NCI-H446 (cell line): ENCODE results near the gene TMEM242.
A peak's percentile ranks its signal among the peaks of the same experiment; 100 is the strongest.

ENCODE experiments used
- DNase-seq, 2 experiments: peaks; one replicate each; lab custom pipeline; 2025; lab: John Stamatoyannopoulos, UW

TMEM242 gene

DNA sequence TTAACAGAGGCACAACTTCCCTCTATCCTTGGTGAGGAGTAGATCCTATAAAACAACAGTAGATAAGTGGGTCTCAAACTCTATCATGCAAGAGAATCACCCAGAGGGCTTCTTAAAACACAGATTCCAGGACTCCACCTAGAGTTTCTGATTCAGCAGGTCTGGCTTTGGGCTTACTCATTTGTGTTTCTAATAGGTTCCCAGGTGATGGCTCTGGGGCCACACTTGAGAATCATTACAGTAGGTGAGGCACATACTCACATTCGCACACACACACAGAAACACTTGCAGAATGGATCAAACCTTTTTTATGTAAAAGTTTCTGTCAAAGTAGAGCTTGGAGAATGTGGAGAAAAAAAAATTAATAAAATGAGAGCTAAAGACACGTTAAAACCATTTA is 52.4 kb downstream of the TMEM242 start:
- DNase-seq, result no peak

DNA sequence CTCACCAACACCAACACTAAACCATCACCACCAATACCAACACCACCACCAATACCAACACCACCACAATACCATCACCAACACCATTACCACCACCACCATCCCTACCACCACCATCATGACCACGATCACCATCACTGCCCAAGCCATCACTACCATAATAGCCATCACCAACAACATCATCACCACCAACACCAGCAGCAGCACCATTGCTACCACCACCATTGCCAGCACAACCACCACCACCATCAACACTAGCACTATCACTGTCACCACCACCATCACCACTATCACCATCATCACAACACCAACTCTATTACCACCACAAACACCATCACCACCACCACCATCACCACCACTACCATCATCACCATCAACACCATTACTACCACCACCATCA is 53.0 kb downstream of the TMEM242 start:
- DNase-seq, result no peak

DNA sequence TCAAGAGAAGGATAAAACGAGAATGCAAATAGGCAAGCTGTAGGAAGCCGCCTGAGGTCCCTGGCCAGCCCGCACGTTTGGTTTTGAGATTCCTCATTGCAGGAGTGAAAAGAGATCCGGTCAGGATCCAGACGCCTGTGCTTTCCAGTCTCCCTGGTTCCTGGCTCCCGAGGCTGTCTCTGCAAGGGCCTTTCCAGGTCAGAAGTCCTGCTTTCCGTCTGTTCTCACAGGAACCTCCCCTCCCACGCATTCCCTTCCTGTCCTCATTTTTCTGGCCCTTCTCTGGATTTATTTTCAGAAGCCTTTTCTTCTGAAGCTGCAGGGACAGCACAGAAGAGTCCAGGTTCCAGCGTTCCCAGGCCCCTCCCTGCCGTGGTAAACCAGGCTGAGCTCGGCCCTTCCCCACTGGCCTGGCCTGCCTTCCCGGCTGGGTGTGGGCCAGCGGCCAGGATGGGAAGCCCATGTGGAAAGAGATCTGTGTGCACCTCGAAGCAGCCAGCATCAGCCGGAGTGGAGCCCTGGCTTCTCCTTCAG is 54.0 kb downstream of the TMEM242 start:
- DNase-seq, result no peak

DNA sequence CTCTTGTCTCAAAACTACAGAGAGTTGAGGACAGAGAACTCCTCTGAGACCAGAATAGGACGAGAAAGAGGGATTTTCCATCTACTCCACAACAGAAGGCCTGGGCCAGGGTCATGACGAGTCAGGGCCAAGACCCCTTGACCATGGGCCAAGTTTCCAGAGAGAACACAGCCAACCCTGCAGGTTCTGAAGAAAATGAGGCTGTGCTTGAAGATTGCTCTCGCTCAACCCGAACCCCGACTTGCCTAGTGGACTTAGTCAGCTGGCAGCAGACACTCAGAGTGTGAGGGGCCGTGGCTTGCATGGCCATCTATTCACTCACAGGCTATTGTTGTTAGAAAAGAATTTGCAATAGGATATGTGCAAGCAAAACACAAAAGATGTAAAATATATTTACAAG is 54.5 kb downstream of the TMEM242 start:
- no peak for DNase-seq

DNA sequence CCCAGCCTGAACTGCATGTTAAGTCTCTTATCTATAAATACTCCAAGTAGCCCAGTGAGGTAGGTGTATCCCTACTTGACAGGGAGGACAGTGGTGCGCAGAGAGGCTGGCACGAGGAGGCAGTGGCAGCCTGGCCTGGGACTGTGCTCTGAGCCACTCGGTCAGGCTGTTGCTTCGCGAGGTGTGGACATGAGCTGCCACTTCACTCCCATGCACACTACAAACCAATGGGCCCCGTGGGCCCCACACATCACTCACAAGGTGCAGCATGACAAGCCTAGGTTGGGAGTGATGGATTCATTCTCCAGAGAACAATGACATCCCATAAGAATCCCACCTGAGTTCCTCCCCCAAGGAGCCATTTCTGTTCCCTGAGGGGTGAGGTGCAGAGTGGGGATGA is 54.9 kb downstream of the TMEM242 start:
- DNase-seq, result no peak

DNA sequence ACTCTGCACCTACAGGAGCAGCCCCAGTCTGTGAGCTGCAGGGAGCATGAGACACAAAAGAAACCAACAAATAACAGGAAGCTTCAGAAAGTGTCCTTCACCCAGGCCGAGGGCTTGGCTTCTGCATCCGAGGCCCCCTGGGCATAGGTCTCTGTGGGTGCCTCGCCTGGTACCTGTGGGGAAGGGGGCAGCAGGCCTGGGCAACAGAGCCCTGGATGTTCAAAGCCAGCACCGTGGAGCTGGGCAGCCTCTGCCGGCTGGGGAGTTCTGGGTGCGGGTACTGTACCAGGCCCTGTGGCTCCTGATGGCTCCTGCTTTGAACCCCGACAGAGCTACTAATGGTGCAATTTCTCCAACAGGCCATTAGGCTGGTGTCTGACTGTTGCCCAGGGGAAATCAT is 55.7 kb downstream of the TMEM242 start:
- DNase-seq, result no peak

DNA sequence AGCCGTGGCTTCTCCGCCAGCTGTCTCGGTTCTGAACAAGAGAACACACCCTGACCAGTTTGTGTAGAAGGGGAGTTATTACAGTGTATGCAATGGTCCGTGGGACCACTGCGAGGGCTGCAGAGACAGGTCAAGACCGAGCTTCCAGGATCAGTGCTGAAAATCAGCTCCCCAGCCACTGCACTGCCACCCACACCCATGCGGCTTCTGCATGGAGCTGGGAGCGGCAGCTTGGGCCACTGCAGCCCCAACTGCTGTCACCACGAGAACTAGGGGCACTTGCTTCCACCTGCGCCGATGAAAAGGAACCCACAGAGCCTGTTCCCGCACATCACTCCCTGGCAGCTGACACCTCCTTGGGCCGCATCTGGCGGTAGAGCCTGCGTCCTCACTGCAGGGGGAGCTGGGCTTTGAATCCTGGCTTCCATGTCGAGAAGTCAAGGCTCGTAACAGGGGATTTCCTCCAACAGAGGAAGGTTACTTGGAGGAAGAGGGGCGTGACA is 56.2 kb downstream of the TMEM242 start:
- DNase-seq, result no peak

DNA sequence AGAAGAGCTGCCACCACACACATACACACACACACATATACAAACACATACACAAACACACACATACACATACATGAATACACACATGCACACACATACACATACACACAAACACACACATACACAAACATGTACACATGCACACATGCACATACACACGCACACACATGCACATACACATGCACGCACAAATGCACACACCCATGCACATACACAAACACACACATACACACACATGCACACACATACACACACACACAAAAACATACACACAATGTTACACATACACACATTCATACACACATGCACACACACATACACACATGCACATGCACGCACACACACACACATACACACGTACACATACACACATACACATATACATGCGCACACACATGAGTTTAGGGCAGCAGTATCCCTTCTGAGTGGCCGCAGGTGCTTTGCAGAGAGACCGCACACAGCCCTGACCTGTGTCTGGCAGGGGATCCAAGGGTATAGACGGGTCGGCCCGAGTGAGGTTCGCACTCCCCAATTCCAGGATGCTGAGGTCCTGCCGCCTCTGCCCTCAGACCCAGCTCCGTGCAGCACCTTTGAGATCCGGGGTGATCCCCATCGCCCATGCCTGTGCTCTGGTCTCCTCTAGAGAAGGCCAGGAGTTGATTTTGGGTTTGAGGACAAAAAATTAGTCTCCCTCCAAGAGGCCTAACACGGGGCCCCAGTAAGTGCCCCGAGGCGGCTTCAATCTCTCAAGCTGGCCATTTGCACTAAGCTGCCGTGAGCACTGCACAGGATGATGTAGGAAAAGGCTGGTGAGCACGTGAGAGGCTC is 56.8 kb downstream of the TMEM242 start:
- no peak for DNase-seq

DNA sequence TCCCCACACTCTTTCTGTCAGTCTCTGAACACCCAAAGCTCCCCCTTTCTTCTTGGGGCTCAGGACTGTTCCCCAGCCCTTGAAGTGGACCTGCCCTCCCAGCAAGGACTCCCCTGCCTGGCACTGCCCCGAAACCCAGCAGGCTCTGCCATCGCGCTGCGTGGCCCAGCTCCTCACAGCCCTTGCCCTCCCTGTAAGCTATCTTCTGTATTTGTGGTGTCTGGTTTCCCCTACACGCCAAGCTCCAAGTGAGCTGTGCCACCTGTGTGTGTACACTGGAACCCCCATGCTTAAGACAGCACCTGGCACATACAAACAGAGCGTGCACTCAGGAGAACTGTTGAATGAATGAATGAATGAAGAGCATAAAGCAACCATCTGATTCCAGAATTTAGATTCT is 57.7 kb downstream of the TMEM242 start:
- DNase-seq, result no peak

DNA sequence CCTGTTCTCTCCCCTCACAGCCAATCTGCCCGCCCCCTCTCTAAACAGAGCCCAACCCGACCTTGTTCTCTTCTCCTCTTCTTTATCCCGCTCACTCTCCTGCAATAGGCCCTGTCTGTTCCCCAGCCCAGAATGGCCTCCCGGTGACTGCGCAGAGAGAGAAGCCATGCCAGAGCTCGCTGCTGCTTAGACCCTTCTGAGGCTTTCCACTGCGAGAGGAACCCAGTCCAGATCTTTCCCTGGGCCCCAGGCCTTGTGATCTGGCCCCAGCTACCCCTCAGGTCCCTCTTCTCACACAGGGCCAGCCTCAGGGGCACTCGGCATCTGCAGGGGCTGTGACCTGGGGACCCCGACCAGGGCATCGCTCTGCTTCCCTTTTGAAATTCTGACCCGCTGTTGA is 58.1 kb downstream of the TMEM242 start:
- DNase-seq, result no peak

DNA sequence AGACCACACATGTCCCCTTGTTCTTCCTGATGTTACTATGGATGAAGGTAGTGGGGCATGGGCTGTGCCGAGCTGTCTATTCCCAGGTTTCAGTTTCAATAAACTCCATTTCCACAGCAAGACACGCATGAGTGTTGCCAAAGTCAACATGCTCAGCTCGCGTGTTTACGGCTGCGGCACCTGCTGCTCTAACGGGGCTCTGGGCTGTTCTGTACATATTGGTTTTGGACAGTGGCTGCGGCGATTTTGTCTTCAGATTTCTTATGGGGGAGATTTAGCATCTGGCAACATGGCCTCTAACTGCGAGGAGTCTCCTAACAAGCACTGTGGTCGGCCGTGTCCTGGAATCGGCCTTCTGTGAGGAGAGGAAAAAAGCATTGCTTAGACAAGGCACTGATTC is 58.6 kb downstream of the TMEM242 start:
- no peak for DNase-seq

DNA sequence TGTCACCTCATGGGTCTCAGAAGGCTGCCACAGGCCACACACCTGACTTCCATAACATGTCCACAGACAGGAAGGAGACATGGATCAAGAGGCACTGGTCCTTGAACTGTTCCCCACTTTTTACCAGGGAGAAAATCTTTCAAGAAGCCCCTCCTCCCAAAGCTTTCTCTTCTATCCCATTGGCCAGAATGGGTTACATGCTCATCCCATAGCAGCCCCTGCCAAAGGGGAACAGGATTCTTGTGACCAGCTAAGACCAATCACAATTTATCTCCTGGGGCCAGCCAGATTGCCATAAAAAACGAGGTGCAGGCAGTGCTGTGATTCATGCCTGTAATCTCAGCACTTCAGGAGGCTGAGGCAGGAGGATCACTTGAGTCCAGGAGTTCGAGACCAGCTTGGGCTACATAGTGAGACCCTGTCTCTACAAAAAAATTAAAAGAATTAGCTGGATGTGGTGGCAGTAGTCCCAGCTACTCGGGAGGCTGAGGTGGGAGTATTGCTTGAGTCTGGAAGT is 59.4 kb downstream of the TMEM242 start:
- no peak for DNase-seq

DNA sequence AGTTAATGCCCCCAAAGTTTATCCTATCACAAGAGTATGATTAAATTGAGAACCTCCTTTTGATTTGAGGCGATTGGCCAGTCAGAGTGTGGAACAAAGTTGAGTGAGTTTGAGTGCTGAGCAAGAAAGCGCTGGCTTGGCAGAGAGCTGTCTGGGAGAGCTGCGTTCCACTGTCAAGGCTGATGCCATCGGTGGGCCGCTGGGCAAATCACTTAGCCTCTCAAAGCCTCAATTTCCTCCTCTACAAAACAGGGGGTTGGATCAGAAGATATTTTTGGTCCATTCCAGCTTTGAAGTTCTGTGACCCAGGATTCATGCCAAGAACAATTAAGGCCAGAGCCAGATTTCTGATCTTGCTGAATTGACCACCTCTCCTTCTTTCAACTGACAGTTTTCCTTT is 60.2 kb downstream of the TMEM242 start:
- DNase-seq, result no peak

DNA sequence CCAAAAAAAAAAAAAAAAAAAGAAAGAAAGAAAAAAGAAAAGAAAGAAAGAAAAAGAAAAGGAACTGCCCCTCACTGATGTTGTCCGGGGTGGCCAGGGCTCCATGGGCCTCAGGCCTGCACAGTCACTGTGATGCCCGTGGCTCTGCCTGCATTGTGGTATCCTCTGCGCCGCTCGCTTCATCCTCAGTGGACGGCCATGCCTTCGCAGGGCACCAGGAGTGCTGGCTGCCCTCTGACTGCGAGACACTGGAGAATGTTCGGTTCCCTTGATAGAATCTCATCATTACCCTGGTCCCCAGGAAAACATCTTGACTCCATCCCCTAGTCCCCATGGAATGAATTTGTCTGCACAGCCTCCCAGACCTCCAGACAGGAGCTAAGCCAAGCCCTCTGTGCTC is 61.7 kb downstream of the TMEM242 start:
- no peak for DNase-seq

DNA sequence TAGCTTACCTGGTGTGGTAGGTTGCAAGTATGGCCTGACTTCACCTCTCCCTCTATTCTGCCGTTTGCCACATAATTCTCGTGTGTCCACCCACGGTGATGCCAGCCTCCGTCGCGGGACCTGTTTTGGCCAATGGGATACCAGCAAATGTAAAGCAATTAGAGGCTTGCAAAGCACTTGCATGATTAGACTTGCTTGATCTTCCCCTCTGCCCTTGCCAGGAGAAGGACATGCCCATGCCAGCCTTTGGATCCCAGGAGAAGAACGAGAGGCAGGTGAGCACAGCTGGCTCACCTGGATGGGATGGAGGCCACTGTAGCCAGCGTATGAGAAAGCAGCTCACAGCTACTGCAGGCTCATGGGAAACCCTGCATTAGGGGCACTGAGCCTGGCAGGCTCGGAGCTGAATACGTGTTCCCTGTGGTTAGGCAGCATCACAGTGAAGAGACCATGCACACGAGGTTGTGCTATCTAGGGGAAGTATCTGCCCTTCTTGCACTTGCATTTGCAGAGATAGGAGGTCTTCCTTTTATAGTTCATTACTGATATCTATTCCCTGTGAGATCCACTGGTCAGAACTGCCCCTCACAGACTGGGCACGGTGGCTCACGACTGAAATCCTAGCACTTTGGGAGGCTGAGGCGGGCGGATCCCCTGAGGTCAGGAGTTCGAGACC is 62.4 kb downstream of the TMEM242 start:
- no peak for DNase-seq

DNA sequence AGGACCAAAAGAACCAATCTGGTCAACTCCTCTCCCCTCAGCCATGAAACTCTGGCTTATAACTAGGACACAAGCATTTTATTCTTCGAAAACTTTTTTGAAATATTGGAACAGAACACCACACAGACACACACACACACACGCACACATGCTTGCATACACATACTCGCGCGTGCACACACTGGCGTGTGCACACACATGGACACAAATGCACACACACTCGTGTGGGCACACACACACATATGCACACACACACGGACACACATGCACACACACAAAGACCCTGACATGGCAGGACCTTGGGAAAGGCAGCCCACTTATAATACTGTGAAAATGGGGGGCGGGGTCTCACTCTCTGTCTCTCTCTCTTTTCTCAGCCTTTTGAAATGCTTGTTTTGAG is 63.9 kb downstream of the TMEM242 start:
- no peak for DNase-seq

DNA sequence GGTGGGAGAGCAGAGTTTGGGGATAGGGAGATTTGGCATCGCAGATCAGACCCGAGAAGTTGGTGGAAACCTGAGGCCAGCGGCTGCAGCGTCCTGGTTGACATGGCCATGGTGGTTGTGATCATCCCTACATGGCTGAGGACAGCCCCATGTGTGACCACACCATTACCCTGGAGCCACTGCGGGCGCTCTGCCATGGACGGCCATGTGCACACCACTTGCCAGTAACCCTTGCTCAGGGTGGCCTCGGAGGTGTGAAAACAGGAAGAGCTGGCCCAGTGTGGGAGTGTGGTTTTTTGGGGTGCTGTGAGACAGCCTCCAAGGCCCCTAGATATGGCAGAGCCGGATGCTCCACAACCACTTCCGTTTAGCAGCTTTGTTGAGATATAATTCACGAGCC is 64.4 kb downstream of the TMEM242 start:
- no peak for DNase-seq

DNA sequence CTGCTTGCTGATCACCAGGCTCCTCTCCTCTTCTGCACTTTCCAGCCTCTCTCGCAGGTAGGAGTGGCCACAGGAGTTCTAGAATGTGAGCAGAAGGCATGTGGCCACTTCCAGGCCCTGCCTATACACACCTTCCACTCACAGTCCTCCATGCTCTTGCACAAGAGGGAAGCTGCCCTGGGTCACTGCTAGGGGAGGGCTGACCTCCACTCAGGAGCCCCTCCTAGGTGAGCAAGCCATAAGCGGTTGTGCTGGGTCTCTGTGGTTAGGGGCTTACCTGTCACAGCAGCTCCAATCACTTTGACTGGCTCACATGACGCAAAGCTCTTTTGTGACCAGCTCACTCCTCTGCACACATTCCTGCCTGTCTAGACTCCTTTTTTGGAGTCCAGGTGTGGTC is 68.2 kb downstream of the TMEM242 start:
- DNase-seq, result no peak

DNA sequence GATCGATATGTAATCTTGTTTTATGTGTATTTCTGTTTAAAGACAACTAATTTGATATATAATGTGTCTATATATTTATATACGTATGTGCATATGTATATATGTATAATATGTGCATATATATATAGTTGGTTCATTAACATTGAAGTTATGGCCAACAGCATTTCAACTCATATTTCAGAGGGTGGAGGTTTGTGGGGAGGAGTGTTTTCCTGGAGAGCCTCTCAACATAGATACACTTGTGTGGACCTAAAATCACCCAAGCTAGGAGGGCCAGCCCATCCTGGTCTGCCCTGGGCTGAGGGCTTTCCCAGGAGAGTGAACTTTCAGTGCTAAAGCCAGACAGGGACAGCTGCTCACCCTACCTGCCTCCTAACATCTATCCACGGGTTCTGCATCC is 68.8 kb downstream of the TMEM242 start:
- no peak for DNase-seq

DNA sequence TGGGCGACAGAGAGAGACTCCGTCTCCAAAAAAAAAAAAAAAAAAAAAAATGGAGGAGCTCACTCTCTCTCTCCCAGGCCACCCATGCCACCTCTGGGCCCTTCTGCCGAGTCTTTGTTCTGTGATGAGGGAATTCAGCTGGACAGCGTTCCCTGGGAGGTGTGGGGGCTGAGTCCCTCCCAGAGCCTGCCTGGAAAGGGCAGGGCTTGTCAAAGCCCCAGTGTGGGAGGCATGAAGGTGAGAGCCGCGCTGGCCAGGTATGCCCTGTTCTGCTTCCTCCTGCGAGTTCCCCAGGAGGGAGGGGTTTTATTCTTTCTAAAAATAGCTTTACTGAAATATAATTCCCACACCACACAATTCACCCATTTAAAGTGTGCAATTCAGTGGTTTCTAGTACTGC is 69.6 kb downstream of the TMEM242 start:
- DNase-seq, result no peak

DNA sequence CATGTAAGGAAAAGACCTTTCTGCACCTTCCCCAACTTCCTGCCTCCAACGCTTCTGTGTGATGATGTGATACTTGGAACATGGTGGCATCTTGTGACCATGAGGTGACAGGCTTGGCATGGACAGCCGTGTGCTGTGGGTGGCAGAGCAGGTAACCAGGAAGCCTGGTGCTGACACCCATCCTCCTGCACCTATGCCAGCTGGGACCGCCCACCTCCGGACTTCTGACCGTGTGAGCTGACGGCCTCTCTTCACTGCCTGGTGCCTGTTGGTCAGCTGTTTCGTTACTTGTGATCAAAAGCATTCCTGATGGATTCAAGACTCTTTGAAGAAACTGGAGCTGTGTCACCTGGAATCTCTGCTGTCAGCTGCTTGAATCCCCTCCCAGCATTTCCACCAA is 70.3 kb downstream of the TMEM242 start:
- no peak for DNase-seq

DNA sequence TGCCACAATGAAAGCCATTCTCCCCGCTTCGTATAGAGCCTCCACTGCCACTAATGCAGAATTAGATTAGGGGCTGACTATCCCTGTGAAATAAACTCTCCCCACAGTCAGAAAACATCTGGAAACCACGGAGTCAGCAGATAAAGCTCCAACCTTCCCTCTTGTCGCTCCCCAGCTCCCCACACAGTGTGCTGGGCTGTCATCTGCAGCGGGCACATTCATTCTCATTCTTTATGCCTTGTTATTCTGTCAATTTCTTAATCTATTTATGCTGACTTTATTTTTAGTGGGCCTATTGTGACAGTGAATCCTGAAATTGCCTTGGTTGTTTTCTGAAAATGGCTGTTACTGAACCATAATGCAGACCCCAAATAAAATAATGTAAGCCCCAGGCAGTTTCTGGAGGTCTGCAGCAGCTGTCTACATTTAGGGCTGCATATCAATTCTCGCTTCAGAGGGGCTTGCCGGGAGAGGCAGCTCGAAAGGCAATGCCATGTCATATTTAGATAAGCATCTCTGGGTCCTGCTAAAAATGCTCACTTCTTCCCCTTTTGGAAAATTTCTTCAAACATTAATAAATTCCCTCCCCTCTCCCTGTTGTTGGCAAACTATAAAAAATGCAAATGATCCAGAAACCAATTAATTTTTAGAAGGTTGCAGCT is 71.6 kb downstream of the TMEM242 start:
- DNase-seq, result no peak

DNA sequence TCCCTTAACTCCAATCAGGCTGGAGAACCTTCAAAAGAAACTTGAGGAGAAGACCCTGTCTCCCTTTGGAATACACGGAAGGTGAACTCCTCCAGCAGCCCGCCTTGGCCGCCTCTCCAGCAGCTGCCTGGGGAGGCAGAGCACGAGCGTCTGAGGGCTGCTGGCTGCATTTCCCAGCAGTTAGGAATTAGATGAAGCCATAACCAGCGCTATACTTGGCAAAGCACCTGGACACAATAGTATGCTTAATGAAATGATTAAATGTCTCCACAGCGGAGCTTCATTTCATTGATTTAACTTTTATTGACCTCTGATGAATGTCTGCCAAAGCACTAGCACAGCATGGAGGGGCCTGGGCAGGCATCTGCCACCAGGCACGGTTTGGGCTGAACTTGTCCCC is 73.5 kb downstream of the TMEM242 start:
- DNase-seq, result peak in 1 of 2 experiments; percentile 23
